ENCODE results near the gene EEFSEC.

- TF ChIP-seq, protein P1, sequence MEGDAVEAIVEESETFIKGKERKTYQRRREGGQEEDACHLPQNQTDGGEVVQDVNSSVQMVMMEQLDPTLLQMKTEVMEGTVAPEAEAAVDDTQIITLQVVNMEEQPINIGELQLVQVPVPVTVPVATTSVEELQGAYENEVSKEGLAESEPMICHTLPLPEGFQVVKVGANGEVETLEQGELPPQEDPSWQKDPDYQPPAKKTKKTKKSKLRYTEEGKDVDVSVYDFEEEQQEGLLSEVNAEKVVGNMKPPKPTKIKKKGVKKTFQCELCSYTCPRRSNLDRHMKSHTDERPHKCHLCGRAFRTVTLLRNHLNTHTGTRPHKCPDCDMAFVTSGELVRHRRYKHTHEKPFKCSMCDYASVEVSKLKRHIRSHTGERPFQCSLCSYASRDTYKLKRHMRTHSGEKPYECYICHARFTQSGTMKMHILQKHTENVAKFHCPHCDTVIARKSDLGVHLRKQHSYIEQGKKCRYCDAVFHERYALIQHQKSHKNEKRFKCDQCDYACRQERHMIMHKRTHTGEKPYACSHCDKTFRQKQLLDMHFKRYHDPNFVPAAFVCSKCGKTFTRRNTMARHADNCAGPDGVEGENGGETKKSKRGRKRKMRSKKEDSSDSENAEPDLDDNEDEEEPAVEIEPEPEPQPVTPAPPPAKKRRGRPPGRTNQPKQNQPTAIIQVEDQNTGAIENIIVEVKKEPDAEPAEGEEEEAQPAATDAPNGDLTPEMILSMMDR (IDR thresholded peaks at IDR 0.05), result no peak
- TF ChIP-seq ZFX (IDR thresholded peaks at IDR 0.05; ENCODE audit: borderline replicate concordance), result no peak
Observed at GRCh38 chr3:128287216-128287615, 133.9 kb downstream of the EEFSEC start.
